ENCODE data around the gene PNRC1. TPM values are rescaled to one million over a fixed set of nuclear protein-coding genes. Genes with fewer than 3 reads are reported as not detected.

PNRC1 gene
- total and polyA plus RNA-seq, 10 donors, result 73.1 to 350 (median 309) TPM

- intact Hi-C loops (cut with DNase I; ENCODE audit: low total_unique reads), result no loop called here
- Histone ChIP-seq H3K4me1 (peaks cover 6 to 24% (median 13%) of the 10 kb centered on the region in 6 donors), H3K9me3 (no peaks in the 10 kb centered on the region), H3K27me3 (replicated peaks in 1 of 7) (peaks cover 0 to 18% (median 0%) of the 10 kb centered on the region in 7 donors), H3K36me3 (no peaks in the 10 kb centered on the region), H3K4me3 (peak within 1 kb of the TSS; percentile 41 to 77 (median 62)), H3K27ac (peak within 1 kb of the TSS in 1 of 8 donors; percentile 45)
- TF ChIP-seq POLR2AphosphoS5 (IDR thresholded peaks at IDR 0.05) (peak in 2 of 3 donors; percentile 30 to 63), CTCF (IDR thresholded peaks at IDR 0.05 in 8 of 11, conservative IDR thresholded peaks at IDR 0.05 in 3 of 11) (no peak), POLR2A (IDR thresholded peaks at IDR 0.05) (no peak)
- DNase-seq, result peak; percentile 90
- WGBS, 5 donors, result 0 to 1% (median 1%) methylated on average over 18 to 106 of the region's 106 CpGs
These were observed 36.9 kb downstream of the PNRC1 start, which contains the start of gene SRSF12 for GRCh38 chr6:89117211-89118108. Gene SRSF12 (minus strand): TSS chr6:89118071. CDS start chr6:89117887, 184 bp downstream.

GRCh38 chr6:89118931-89119330, 38.4 kb downstream of the PNRC1 start:
- no peaks in the 10 kb centered on the region for H3K36me3 ChIP-seq
- no peak overlapping the region for H3K4me3 ChIP-seq
- TF ChIP-seq CTCF (IDR thresholded peaks at IDR 0.05 in 8 of 11, conservative IDR thresholded peaks at IDR 0.05 in 3 of 11), result no peak
- TF ChIP-seq POLR2A (IDR thresholded peaks at IDR 0.05), result no peak
- TF ChIP-seq POLR2AphosphoS5 (IDR thresholded peaks at IDR 0.05), result no peak
- peaks cover 0 to 18% (median 0%) of the 10 kb centered on the region in 7 donors for H3K27me3 ChIP-seq (replicated peaks in 1 of 7)
- intact Hi-C loops (cut with DNase I; ENCODE audit: low total_unique reads), result no loop called here
- DNase-seq, result no peak
- no peaks in the 10 kb centered on the region for H3K9me3 ChIP-seq
- no peak overlapping the region for H3K27ac ChIP-seq
- H3K4me1 ChIP-seq, result peaks cover 6 to 24% (median 13%) of the 10 kb centered on the region in 6 donors
- WGBS, 5 donors, result 86 to 93% (median 87%) methylated on average over 8 of the region's 8 CpGs

GRCh38 chr6:89120371-89120770, 39.8 kb downstream of the PNRC1 start:
- TF ChIP-seq POLR2AphosphoS5 (IDR thresholded peaks at IDR 0.05), result no peak
- no peak for TF ChIP-seq CTCF (IDR thresholded peaks at IDR 0.05 in 8 of 11, conservative IDR thresholded peaks at IDR 0.05 in 3 of 11)
- TF ChIP-seq POLR2A (IDR thresholded peaks at IDR 0.05), result no peak
- intact Hi-C loops (cut with DNase I; ENCODE audit: low total_unique reads), result no loop called here
- DNase-seq, result no peak
- Histone ChIP-seq H3K36me3 (no peaks in the 10 kb centered on the region), H3K4me1 (peaks cover 6 to 24% (median 13%) of the 10 kb centered on the region in 6 donors), H3K27me3 (replicated peaks in 1 of 7) (peaks cover 0 to 18% (median 0%) of the 10 kb centered on the region in 7 donors), H3K9me3 (no peaks in the 10 kb centered on the region), H3K27ac (no peak overlapping the region), H3K4me3 (no peak overlapping the region)
- WGBS, 5 donors, result 81 to 93% (median 91%) methylated on average over 4 of the region's 4 CpGs

GRCh38 chr6:89121934-89122333, 41.4 kb downstream of the PNRC1 start:
- Histone ChIP-seq H3K9me3 (no peaks in the 10 kb centered on the region), H3K27ac (no peak overlapping the region), H3K27me3 (replicated peaks in 1 of 7) (peaks cover 0 to 12% (median 0%) of the 10 kb centered on the region in 7 donors), H3K4me1 (peaks cover 2 to 16% (median 8%) of the 10 kb centered on the region in 6 donors), H3K36me3 (no peaks in the 10 kb centered on the region), H3K4me3 (no peak overlapping the region)
- intact Hi-C loops (cut with DNase I; ENCODE audit: low total_unique reads), result no loop called here
- no peak for DNase-seq
- 87 to 98% (median 95%) methylated on average over 1 of the region's 1 CpG for WGBS, 5 donors
- TF ChIP-seq POLR2A (IDR thresholded peaks at IDR 0.05) (no peak), CTCF (IDR thresholded peaks at IDR 0.05 in 8 of 11, conservative IDR thresholded peaks at IDR 0.05 in 3 of 11) (no peak), POLR2AphosphoS5 (IDR thresholded peaks at IDR 0.05) (no peak)
